ENCODE measurements around the gene SMIM8.
A peak's percentile ranks its signal among the peaks of the same experiment; 100 is the strongest.

Gene SMIM8, protein sequence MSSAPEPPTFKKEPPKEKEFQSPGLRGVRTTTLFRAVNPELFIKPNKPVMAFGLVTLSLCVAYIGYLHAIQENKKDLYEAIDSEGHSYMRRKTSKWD

DNA sequence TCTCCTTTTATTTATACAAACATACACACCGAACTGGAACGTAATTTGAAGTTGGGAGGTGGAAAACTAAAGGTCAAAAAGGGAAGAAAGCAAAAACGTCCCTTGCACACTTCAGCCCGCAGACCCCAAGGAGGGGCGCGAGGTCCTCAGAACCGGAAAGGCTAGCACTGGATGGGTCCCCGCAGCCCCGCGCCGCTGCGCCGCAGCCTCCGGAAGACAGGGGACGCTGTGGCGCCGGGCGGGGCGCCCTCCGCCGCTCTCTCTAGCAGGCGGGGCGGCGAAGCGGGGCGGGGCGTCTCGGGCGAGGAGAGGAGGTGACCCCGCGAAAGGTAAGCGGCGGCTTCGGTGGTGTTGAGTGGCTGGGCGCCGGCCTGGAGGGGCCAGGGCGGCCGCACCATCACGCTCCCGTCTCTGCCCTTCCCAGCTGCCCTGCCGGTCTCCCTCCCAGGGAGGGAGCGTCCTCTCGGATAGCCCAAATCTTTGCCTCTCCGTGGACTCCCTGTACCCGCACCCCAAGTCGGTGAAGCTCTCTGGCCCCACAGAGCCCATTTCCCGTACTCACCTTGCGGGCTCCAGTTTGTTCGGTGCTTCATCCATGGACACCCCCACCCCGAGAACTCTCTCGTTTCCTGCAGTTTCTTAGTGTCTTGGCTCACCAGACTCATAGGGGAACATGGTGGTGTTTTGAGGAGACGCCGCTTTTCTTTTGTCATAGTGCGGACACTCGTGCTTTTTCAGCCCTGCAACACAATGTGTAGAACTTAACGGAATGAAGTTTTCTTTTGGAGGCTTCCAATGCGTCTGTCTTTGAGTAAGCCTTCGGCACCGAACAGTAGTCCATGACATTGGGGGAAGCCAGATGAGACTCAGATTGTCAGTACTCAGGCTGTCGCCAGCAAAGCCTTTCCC lies at the start of gene SMIM8:
Gene SMIM8, plus strand, starts transcription at position 285 of the 909 bp plus-strand sequence. CDS start 14,444 bp downstream, outside the sequence.
- H3K4me3 ChIP-seq (ENCODE audit: low read depth, low read length), result peak within 1 kb of the TSS; percentile 92
- TF ChIP-seq, protein P1, sequence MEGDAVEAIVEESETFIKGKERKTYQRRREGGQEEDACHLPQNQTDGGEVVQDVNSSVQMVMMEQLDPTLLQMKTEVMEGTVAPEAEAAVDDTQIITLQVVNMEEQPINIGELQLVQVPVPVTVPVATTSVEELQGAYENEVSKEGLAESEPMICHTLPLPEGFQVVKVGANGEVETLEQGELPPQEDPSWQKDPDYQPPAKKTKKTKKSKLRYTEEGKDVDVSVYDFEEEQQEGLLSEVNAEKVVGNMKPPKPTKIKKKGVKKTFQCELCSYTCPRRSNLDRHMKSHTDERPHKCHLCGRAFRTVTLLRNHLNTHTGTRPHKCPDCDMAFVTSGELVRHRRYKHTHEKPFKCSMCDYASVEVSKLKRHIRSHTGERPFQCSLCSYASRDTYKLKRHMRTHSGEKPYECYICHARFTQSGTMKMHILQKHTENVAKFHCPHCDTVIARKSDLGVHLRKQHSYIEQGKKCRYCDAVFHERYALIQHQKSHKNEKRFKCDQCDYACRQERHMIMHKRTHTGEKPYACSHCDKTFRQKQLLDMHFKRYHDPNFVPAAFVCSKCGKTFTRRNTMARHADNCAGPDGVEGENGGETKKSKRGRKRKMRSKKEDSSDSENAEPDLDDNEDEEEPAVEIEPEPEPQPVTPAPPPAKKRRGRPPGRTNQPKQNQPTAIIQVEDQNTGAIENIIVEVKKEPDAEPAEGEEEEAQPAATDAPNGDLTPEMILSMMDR (IDR thresholded peaks at IDR 0.05; ENCODE audit: low read depth, low read length, missing control alignments), result peak; percentile 73
- no peaks in the 10 kb centered on the region for H3K36me3 ChIP-seq (replicated peaks)
- peak; percentile 46 for DNase-seq
- H3K27ac ChIP-seq, result no peak within 1 kb of the TSS
- H3K27me3 ChIP-seq (replicated peaks), result no peaks in the 10 kb centered on the region
- in situ Hi-C loops (cut with HindIII; ENCODE audit: low pct_ligation_motif_present, low sequenced_read_pairs), result no loop called here

GRCh38 chr6:87274660-87275274 lies 47.6 kb upstream of the SMIM8 start:
- Histone ChIP-seq H3K27me3 (replicated peaks) (no peaks in the 10 kb centered on the region), H3K27ac (no peak overlapping the region), H3K4me3 (ENCODE audit: low read depth, low read length) (no peak overlapping the region), H3K36me3 (replicated peaks) (no peaks in the 10 kb centered on the region)
- in situ Hi-C loops (cut with HindIII; ENCODE audit: low pct_ligation_motif_present, low sequenced_read_pairs), result no loop called here
- TF ChIP-seq, protein P1 (IDR thresholded peaks at IDR 0.05; ENCODE audit: low read depth, low read length, missing control alignments), result no peak
- peak; percentile 75 for DNase-seq

DNA sequence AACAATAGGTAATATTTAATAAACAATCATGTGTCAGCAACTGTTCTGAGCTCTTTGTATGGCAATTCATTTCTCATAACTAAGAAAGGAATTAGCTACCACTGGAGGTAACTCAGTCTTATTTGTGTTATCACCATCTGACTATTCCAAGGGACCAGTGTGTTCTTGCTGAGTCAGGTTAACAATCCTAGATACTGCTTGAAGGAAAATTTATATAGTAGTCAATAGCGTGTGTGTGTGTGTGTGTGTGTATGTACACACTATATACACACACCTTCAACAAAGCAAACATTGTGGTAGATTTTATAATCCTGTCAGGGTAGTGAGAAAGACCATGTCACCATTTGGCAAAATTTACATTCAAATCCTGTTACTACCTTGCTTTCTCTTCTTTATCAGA lies 45.8 kb upstream of the SMIM8 start:
- Histone ChIP-seq H3K27ac (no peak overlapping the region), H3K36me3 (replicated peaks) (no peaks in the 10 kb centered on the region), H3K27me3 (replicated peaks) (no peaks in the 10 kb centered on the region), H3K4me3 (ENCODE audit: low read depth, low read length) (no peak overlapping the region)
- in situ Hi-C loops (cut with HindIII; ENCODE audit: low pct_ligation_motif_present, low sequenced_read_pairs), result no loop called here
- DNase-seq, result no peak
- TF ChIP-seq, protein P1 (IDR thresholded peaks at IDR 0.05; ENCODE audit: low read depth, low read length, missing control alignments), result no peak

GRCh38 chr6:87277123-87277522 lies 45.3 kb upstream of the SMIM8 start:
- no peaks in the 10 kb centered on the region for H3K27me3 ChIP-seq (replicated peaks)
- H3K4me3 ChIP-seq (ENCODE audit: low read depth, low read length), result no peak overlapping the region
- peak; percentile 9 for DNase-seq
- in situ Hi-C loops (cut with HindIII; ENCODE audit: low pct_ligation_motif_present, low sequenced_read_pairs), result no loop called here
- no peaks in the 10 kb centered on the region for H3K36me3 ChIP-seq (replicated peaks)
- no peak overlapping the region for H3K27ac ChIP-seq
- TF ChIP-seq, protein P1 (IDR thresholded peaks at IDR 0.05; ENCODE audit: low read depth, low read length, missing control alignments), result peak; percentile 24

DNA sequence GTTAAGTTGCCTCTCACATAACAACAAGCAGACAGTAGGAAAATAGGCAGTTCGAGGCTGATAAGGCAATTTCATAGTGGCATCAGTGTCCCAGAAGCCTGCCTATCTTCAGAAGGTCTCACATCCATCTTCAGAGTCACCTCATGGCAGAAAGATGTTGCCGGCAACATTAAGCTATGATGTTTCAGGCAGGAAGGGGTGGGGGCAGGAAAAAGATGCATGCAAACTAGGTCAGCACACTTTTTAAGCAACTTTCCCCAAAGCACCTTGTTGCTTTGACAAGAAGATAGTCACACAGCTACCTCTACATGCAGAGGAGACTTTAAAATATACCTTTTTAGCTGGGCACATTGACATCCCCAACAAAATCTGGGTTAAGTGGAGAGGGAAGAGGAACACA lies 43.2 kb upstream of the SMIM8 start:
- no peak overlapping the region for H3K27ac ChIP-seq
- TF ChIP-seq, protein P1 (IDR thresholded peaks at IDR 0.05; ENCODE audit: low read depth, low read length, missing control alignments), result no peak
- no peaks in the 10 kb centered on the region for H3K36me3 ChIP-seq (replicated peaks)
- H3K4me3 ChIP-seq (ENCODE audit: low read depth, low read length), result no peak overlapping the region
- in situ Hi-C loops (cut with HindIII; ENCODE audit: low pct_ligation_motif_present, low sequenced_read_pairs), result no loop called here
- no peak for DNase-seq
- no peaks in the 10 kb centered on the region for H3K27me3 ChIP-seq (replicated peaks)

Data from brain microvascular endothelial cell (primary cell).